Tibial artery (tissue), 4 donors: ENCODE results near the gene RAB33A.

Source experiments
- DNase-seq, 2 donors: peaks; one replicate each; pipeline ENCODE4 v3.0.0-alpha.2; 2019
- H3K27ac ChIP-seq, 2 donors: fragments of 200-600 bp; sonication (generic) in 1 of 2; 1 replicate in 1 of 2; 2 replicates in 1 of 2; pipeline ENCODE4 v1.5.1; 2018 to 2019; ENCODE audit warnings: mild to moderate bottlenecking in 1 of 2
- H3K27me3 ChIP-seq, 2 donors: fragments of 200-600 bp; sonication (generic) in 1 of 2; one replicate each; pipeline versions ENCODE4 v1.5.1 to v1.6.0; 2016 to 2019
- H3K36me3 ChIP-seq, 3 donors: fragments of 200-600 bp; sonication (generic) in 2 of 3; one replicate each; pipeline ENCODE4 v1.5.1; 2016 to 2019; ENCODE audit warnings: mild to moderate bottlenecking in 2 of 3
- H3K4me1 ChIP-seq, 4 donors: fragments of 200-600 bp; sonication (generic) in 2 of 4; 1 replicate in 3 of 4; 2 replicates in 1 of 4; pipeline ENCODE4 v1.5.1; 2016 to 2019
- H3K4me3 ChIP-seq, 2 donors: fragments of 200-600 bp; sonication (generic) in 1 of 2; 1 replicate in 1 of 2; 2 replicates in 1 of 2; pipeline ENCODE4 v1.5.1; 2018 to 2019; ENCODE audit warnings: mild to moderate bottlenecking in 2 of 2
- H3K9me3 ChIP-seq, 3 donors: fragments of 200-600 bp; sonication (generic) in 1 of 3; one replicate each; pipeline ENCODE4 v1.5.1; 2016 to 2019
- CTCF ChIP-seq, 2 experiments: fragments of 200-600 bp in 1 of 2; fragments of 450-650 bp in 1 of 2; IDR thresholded peaks; one replicate each; pipeline ENCODE4 v1.5.1; 2017 to 2019; ENCODE audit warnings: antibody characterized with exemption in 2 of 2, mild to moderate bottlenecking in 1 of 2, moderate library complexity in 1 of 2
- intact Hi-C: fragments of 100-400 bp; cut with DNase I; formaldehyde crosslinking; loops from one replicate; pipeline ENCODE4 v1.15.0; 2023; ENCODE audit warnings: low total_unique reads

The RAB33A gene

GRCh38 chrX:130165181-130165702 is 6.5 kb upstream of the RAB33A start:
- Histone ChIP-seq H3K27me3 (no peaks in the 10 kb centered on the region), H3K4me3 (peak overlapping the region; percentile 65 to 70), H3K4me1 (peaks cover 0 to 13% (median 0%) of the 10 kb centered on the region in 4 donors), H3K9me3 (no peaks in the 10 kb centered on the region), H3K36me3 (no peaks in the 10 kb centered on the region), H3K27ac (peak overlapping the region; percentile 86 to 90)
- intact Hi-C loops: no loop called here
- DNase-seq: peak; percentile 44 to 74
- TF ChIP-seq CTCF (IDR thresholded peaks at IDR 0.05): no peak

- Histone ChIP-seq H3K27me3 (no peaks in the 10 kb centered on the region), H3K36me3 (no peaks in the 10 kb centered on the region), H3K9me3 (no peaks in the 10 kb centered on the region), H3K27ac (peak within 1 kb of the TSS; percentile 86 to 90), H3K4me1 (peaks cover 0 to 13% (median 0%) of the 10 kb centered on the region in 4 donors), H3K4me3 (peak within 1 kb of the TSS; percentile 65 to 70)
- intact Hi-C loops: no loop called here
- TF ChIP-seq CTCF (IDR thresholded peaks at IDR 0.05): no peak
- peak; percentile 86 to 96 for DNase-seq
Measured at GRCh38 chrX:130165703-130166502, 5.9 kb upstream of the RAB33A start, which contains the start of gene AIFM1. Gene AIFM1 (minus strand): TSS chrX:130165841. CDS start chrX:130165656, 185 bp downstream.

GRCh38 chrX:130166503-130166777 is 5.3 kb upstream of the RAB33A start:
- intact Hi-C loops: no loop called here
- Histone ChIP-seq H3K9me3 (no peaks in the 10 kb centered on the region), H3K27ac (peak overlapping the region; percentile 86 to 90), H3K4me3 (peak overlapping the region; percentile 65 to 70), H3K27me3 (no peaks in the 10 kb centered on the region), H3K36me3 (no peaks in the 10 kb centered on the region), H3K4me1 (peaks cover 0 to 13% (median 0%) of the 10 kb centered on the region in 4 donors)
- DNase-seq: no peak
- no peak for TF ChIP-seq CTCF (IDR thresholded peaks at IDR 0.05)

GRCh38 chrX:130167040-130167439 is 4.7 kb upstream of the RAB33A start:
- Histone ChIP-seq H3K4me1 (peaks cover 0 to 16% (median 2%) of the 10 kb centered on the region in 4 donors), H3K4me3 (peak overlapping the region in 1 of 2 donors; percentile 65), H3K36me3 (no peaks in the 10 kb centered on the region), H3K27me3 (no peaks in the 10 kb centered on the region), H3K27ac (peak overlapping the region; percentile 86 to 90), H3K9me3 (no peaks in the 10 kb centered on the region)
- TF ChIP-seq CTCF (IDR thresholded peaks at IDR 0.05): no peak
- intact Hi-C loops: no loop called here
- no peak for DNase-seq

GRCh38 chrX:130170752-130171445 is 863 bp upstream of the RAB33A start:
- no peaks in the 10 kb centered on the region for H3K9me3 ChIP-seq
- intact Hi-C loops: no loop called here
- DNase-seq: peak in 1 of 2 donors; percentile 65
- no peaks in the 10 kb centered on the region for H3K27me3 ChIP-seq
- no peak for TF ChIP-seq CTCF (IDR thresholded peaks at IDR 0.05)
- peak overlapping the region; percentile 83 to 84 for H3K27ac ChIP-seq
- peaks cover 0 to 37% (median 9%) of the 10 kb centered on the region in 4 donors for H3K4me1 ChIP-seq
- H3K4me3 ChIP-seq: peak overlapping the region; percentile 48 to 59
- no peaks in the 10 kb centered on the region for H3K36me3 ChIP-seq
